Limb (tissue), 2 donors: ENCODE data around the gene SP140.

Experiments
- DNase-seq, 2 donors: peaks; one replicate each; pipeline ENCODE4 v3.0.0-alpha.2; 2016; ENCODE audit errors: extremely low spot score in 2 of 2

SP140 gene

GRCh38 chr2:230362030-230362691, 136.6 kb downstream of the SP140 start:
- DNase-seq = no peak
